ENCODE measurements around the gene GPR155. TPM values are rescaled to one million over a fixed set of nuclear protein-coding genes. Genes with fewer than 3 reads are reported as not detected.

GPR155 gene
- total and polyA plus RNA-seq, 9 of the 15 experiments (the other 6 are each of a cell fraction or from before 2014, with no cell fraction given) = 0.04 to 0.40 (median 0.11) TPM; not detected in 1

DNA sequence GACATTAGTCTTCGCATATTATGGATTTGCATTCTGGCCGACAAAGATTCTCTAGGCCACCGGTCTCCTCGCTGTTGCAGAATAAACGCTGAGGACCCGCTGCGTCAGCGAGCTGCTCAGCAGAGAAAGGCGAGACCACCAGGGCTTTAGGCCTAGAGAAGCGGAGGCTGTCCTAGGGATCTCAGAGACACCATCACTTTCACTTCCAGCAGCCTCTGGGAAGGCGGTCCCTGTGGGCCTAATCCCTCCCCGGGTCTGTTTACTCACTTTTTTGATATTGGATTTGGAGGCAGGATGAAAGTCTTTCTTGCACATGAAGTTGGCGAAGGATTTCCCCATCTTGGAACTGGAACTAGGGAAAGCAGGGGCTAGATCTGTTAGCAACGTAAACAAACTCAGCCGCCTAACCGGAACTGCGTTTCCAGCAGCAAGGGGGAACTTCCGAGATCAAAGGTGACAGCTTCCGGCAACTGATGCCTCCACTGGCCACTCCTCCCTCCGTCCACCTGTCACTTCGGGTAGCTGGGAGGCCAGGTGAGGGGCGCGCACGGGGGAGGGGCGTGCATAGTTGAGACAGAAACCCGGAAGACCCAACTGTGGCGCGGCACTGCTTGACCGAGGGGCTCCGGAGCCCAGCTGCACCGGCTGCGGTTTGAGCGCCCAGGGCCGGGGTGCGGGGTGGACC, 91.4 kb downstream of the GPR155 start, which contains the start of gene SCRN3 (continued):
- TF ChIP-seq, protein P1, sequence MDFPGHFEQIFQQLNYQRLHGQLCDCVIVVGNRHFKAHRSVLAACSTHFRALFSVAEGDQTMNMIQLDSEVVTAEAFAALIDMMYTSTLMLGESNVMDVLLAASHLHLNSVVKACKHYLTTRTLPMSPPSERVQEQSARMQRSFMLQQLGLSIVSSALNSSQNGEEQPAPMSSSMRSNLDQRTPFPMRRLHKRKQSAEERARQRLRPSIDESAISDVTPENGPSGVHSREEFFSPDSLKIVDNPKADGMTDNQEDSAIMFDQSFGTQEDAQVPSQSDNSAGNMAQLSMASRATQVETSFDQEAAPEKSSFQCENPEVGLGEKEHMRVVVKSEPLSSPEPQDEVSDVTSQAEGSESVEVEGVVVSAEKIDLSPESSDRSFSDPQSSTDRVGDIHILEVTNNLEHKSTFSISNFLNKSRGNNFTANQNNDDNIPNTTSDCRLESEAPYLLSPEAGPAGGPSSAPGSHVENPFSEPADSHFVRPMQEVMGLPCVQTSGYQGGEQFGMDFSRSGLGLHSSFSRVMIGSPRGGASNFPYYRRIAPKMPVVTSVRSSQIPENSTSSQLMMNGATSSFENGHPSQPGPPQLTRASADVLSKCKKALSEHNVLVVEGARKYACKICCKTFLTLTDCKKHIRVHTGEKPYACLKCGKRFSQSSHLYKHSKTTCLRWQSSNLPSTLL (IDR thresholded peaks at IDR 0.05) = no peak
- TF ChIP-seq RBM15 (IDR thresholded peaks at IDR 0.05; ENCODE audit: insufficient read depth, low read length) = no peak
- TF ChIP-seq DACH1 (IDR thresholded peaks at IDR 0.05; ENCODE audit: partially characterized antibody) = peak; percentile 18
- TF ChIP-seq NBN (IDR thresholded peaks at IDR 0.05; ENCODE audit: low read depth) = peak; percentile 74; the same call in 1 of the 2 replicates
- no peak for TF ChIP-seq CAMTA2 (CRISPR knock-in tag; conservative IDR thresholded peaks at IDR 0.05)
- TF ChIP-seq, protein P2, sequence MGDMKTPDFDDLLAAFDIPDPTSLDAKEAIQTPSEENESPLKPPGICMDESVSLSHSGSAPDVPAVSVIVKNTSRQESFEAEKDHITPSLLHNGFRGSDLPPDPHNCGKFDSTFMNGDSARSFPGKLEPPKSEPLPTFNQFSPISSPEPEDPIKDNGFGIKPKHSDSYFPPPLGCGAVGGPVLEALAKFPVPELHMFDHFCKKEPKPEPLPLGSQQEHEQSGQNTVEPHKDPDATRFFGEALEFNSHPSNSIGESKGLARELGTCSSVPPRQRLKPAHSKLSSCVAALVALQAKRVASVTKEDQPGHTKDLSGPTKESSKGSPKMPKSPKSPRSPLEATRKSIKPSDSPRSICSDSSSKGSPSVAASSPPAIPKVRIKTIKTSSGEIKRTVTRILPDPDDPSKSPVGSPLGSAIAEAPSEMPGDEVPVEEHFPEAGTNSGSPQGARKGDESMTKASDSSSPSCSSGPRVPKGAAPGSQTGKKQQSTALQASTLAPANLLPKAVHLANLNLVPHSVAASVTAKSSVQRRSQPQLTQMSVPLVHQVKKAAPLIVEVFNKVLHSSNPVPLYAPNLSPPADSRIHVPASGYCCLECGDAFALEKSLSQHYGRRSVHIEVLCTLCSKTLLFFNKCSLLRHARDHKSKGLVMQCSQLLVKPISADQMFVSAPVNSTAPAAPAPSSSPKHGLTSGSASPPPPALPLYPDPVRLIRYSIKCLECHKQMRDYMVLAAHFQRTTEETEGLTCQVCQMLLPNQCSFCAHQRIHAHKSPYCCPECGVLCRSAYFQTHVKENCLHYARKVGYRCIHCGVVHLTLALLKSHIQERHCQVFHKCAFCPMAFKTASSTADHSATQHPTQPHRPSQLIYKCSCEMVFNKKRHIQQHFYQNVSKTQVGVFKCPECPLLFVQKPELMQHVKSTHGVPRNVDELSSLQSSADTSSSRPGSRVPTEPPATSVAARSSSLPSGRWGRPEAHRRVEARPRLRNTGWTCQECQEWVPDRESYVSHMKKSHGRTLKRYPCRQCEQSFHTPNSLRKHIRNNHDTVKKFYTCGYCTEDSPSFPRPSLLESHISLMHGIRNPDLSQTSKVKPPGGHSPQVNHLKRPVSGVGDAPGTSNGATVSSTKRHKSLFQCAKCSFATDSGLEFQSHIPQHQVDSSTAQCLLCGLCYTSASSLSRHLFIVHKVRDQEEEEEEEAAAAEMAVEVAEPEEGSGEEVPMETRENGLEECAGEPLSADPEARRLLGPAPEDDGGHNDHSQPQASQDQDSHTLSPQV (IDR thresholded peaks at IDR 0.05) = no peak
- TF ChIP-seq, protein P3, sequence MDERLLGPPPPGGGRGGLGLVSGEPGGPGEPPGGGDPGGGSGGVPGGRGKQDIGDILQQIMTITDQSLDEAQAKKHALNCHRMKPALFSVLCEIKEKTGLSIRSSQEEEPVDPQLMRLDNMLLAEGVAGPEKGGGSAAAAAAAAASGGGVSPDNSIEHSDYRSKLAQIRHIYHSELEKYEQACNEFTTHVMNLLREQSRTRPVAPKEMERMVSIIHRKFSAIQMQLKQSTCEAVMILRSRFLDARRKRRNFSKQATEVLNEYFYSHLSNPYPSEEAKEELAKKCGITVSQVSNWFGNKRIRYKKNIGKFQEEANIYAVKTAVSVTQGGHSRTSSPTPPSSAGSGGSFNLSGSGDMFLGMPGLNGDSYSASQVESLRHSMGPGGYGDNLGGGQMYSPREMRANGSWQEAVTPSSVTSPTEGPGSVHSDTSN (CRISPR knock-in tag; IDR thresholded peaks at IDR 0.05; ENCODE audit: low read depth) = peak; percentile 36; the same call in 1 of the 2 replicates
- TF ChIP-seq, protein P3 (tag; conservative IDR thresholded peaks at IDR 0.05; ENCODE audit: low read depth) = peak; percentile 58
- no peak for TF ChIP-seq ZNF431 (CRISPR knock-in tag; IDR thresholded peaks at IDR 0.05)
- TF ChIP-seq, protein P4, sequence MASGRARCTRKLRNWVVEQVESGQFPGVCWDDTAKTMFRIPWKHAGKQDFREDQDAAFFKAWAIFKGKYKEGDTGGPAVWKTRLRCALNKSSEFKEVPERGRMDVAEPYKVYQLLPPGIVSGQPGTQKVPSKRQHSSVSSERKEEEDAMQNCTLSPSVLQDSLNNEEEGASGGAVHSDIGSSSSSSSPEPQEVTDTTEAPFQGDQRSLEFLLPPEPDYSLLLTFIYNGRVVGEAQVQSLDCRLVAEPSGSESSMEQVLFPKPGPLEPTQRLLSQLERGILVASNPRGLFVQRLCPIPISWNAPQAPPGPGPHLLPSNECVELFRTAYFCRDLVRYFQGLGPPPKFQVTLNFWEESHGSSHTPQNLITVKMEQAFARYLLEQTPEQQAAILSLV (tag; IDR thresholded peaks at IDR 0.05) = no peak
- no peak for TF ChIP-seq BRF1 (IDR thresholded peaks at IDR 0.05; ENCODE audit: borderline replicate concordance, extremely low read depth, insufficient read length)
- no peak for TF ChIP-seq ZNF696 (CRISPR knock-in tag; conservative IDR thresholded peaks at IDR 0.05)
- peak; percentile 59 for TF ChIP-seq MTA2 (IDR thresholded peaks at IDR 0.05; ENCODE audit: low read depth)
- TF ChIP-seq ZFP1 (CRISPR knock-in tag; IDR thresholded peaks at IDR 0.05) = no peak
- no peak for TF ChIP-seq ZNF408 (CRISPR knock-in tag; IDR thresholded peaks at IDR 0.05; ENCODE audit: low read depth)
- no peak for TF ChIP-seq CCAR2 (IDR thresholded peaks at IDR 0.05; ENCODE audit: low read depth, low read length)
- TF ChIP-seq SIX5 (IDR thresholded peaks at IDR 0.05; ENCODE audit: borderline replicate concordance in 1 of 2, insufficient read depth in 1 of 2, low read depth in 1 of 2, low read length in 2 of 2) = no peak
- TF ChIP-seq DPF2 (IDR thresholded peaks at IDR 0.05) = no peak

Measured in K562 (cell line).